Loucy (cell line): Measurements from ENCODE around the gene IL11RA.

ENCODE experiments used
- CTCF ChIP-seq: fragments of 200-600 bp; sonication (generic); conservative IDR thresholded peaks from 2 replicates; pipeline ENCODE4 v1.5.1; 2014; ENCODE audit warnings: mild to moderate bottlenecking, antibody characterized with exemption, low read length
- EZH2phosphoT487 ChIP-seq: fragments of 200-600 bp; IDR thresholded peaks from 2 replicates; pipeline ENCODE4 v1.6.1; 2018; ENCODE audit warnings: antibody characterized with exemption, mild to moderate bottlenecking, moderate library complexity, borderline replicate concordance

GRCh38 chr9:34693560-34693959, 41.6 kb downstream of the IL11RA start:
- no peak for TF ChIP-seq CTCF
- TF ChIP-seq EZH2phosphoT487: no peak
